Hematopoietic multipotent progenitor cell treated with erythropoietin and hydrocortisone succinate and interleukin-3 and kit ligand, for 15 days (in vitro differentiated cells): ENCODE data around the gene UTP14C.
"Not testable (repeated sequence)": the region's sequence is repeated elsewhere in the genome, so short reads cannot be mapped to it uniquely, and the experiment has no call there.

Experiments
- DNase-seq: peaks from one replicate; pipeline ENCODE4 v3.0.0-alpha.2; 2015; ENCODE audit warnings: low spot score

The UTP14C gene

DNA sequence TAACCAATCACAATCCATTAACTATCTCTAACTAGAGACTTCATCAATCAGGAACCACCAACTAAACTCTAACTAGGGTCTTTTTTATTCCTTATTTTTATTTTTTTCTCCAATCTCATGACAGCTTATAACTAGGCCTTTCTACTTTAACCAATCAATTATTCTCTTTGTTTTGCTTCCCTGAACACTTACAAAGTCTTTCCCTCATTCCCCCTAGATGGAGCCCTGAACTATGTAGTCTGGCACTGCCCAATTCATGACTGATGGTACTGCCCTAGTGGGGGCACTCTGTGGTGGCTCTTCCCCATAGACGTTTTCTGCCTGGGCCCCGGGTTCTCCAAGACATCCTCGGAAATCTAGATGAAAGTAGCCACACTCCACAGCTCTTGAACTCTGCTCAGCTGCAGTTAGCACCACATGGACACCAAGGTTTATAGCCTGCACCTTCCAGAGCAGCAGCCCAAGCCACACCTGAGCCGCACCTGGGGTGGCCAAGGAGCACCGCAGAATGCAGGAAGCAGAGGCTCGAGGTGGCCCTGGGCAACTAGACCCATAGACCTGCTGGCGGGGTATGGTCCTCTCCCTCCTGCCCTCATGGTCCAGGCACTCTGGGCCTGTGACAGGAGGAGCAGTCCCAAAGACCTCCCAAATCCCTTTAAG lies 19.9 kb upstream of the UTP14C start:
- DNase-seq: no peak

- DNase-seq: no peak
These were observed 18.5 kb upstream of the UTP14C start for GRCh38 chr13:52005841-52006522.

- no peak for DNase-seq
These were observed 17.8 kb upstream of the UTP14C start for GRCh38 chr13:52006523-52007245.

DNA sequence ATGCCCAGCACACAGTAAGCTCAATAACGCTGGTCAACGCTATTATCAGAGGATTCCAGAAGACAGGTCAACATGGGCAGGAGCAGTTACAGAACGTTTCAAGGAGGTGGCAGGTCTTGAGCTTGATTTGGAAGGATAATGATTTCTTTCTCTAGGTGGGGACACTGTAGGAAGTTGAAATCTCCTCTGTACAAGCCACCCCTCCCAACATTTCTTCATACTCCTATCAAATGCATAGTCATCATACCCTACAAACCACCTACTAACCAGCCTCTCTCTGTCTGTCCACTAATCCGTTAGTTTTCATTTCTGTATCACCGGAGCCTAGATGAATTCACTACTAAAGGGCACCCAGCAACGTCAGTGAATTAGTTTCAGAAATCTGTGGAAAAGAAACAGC lies 14.5 kb upstream of the UTP14C start:
- peak; percentile 26 for DNase-seq

- no peak for DNase-seq
These were observed 13.4 kb upstream of the UTP14C start, which contains the start of gene ATP7B for GRCh38 chr13:52010890-52011631. Gene ATP7B (minus strand): TSS chr13:52011450. CDS start chr13:52011337, 113 bp downstream.

DNA sequence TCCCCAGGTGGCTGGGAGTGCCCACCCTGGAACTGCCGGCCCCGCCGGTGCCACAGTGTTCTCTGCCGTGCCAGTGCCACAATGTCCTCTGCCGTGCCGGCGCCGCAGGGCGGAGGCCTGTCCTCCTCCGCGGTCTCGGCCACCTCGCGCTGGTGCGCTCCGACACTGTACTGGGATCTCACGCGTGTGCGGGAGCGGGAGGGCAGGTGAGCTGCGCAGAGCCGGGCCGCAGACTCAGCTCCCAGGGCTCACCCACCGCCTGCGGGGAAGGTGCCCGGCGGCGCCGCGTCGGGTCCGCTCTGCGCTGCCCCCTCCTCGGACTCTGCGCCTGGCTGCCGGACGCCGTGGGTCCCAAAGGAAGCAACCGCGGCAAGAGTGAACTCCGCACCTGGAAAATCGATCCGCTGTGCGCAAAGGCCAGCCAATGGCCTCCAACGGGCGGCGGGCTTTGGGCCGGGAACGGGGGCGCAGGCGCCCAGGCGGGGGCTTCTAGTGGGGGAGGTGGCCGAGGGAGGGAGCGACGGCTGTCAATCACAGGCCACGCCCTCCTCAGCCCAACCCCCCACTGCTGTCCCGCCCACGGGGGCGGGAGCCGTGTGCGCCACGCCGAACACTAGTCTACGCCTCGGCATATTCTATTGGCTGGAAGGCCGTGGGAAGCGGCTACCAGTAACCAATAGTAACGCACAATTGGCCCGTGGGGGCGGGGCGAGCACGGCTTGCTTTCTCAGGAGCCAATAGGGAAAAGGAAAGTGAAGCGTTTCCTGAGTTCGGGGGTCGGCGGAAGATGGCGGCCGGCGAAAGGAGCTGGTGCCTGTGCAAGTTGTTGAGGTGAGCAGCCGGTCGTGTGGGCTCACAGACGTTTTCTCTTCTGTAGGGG lies 12.6 kb upstream of the UTP14C start, which contains the start of gene ALG11:
Gene ALG11 (plus strand): TSS at position 767 of the 880 bp plus-strand sequence. CDS start 21 bp downstream, at position 788.
- DNase-seq: peak; percentile 99

- DNase-seq: no peak
These were observed 12.0 kb upstream of the UTP14C start for GRCh38 chr13:52012512-52012836.

- no peak for DNase-seq
These were observed 8.2 kb upstream of the UTP14C start for GRCh38 chr13:52016296-52016695.

DNA sequence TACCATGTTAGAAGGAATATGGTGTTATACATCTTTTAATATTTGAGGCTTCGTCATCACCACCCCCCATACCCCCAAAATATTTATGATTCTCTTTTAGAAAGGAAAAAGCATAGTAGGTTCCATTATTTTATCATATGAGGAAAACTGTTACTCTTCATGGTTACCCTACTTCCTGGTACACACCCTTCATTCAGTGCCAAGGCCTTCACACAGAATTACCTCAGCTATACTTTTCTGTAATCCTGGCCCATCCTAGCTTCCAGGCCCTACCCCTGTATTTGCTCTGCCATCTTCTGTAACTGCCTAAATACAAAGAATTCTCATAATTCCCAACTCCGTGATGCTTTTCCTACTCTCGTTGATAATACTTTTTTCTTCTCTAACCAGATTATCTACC lies 4.3 kb upstream of the UTP14C start:
- no peak for DNase-seq

GRCh38 chr13:52022356-52022755 lies 2.1 kb upstream of the UTP14C start:
- peak; percentile 63 for DNase-seq

- DNase-seq: no peak
These were observed 1.2 kb downstream of the UTP14C start for GRCh38 chr13:52025475-52026245.

DNA sequence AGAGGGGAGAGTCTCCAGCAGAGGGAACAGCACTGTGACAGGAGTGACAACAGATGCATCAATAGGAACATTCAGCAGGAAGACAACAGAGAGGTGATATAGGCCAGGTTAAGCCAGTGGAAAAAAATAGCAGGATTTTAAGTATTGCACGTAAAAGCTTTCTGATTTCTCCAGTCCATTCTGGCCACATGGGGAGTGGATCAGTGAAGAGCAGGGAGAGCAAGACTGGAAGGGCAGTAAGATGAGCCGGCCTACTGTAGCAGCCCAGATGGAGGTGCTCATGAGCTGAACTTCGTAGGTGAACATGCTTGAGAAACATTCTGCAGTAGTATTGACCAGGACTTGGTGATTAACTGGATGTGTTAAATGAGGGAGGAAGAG lies 1.7 kb downstream of the UTP14C start:
- no peak for DNase-seq

GRCh38 chr13:52027832-52028231 lies 3.3 kb downstream of the UTP14C start:
- no peak for DNase-seq

- DNase-seq: no peak
These were observed 5.1 kb downstream of the UTP14C start for GRCh38 chr13:52029569-52029968.

- DNase-seq: not testable (repeated sequence)
These were observed 5.9 kb downstream of the UTP14C start for GRCh38 chr13:52030401-52030800.

- no peak for DNase-seq
These were observed 8.5 kb downstream of the UTP14C start for GRCh38 chr13:52033039-52033438.

GRCh38 chr13:52034616-52035226 lies 10.2 kb downstream of the UTP14C start:
- no peak for DNase-seq

- no peak for DNase-seq
These were observed 11.5 kb downstream of the UTP14C start for GRCh38 chr13:52036037-52036436.

DNA sequence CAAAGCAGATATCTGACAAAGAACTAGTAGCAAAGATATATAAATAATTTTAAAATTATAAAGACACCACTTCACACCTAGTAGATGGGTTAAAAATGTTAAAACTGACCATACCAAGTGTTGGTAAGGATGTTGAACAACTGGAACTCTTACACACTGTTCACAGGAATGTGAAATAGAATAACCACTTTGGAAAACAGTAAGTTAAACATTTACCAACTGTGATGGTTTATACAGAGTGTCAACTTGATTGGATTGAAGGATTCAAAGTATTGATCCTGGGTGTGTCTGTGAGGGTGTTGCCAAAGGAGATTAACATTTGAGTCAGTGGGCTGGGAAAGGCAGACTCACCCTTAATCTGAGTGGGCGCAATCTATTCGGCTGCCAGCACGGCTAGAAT lies 19.2 kb downstream of the UTP14C start:
- no peak for DNase-seq

GRCh38 chr13:52047463-52047862 lies 23.0 kb downstream of the UTP14C start:
- no peak for DNase-seq
